ENCODE results near the gene TCHHL1. TPM values are rescaled to one million over a fixed set of nuclear protein-coding genes. Genes with fewer than 3 reads are reported as not detected.

The TCHHL1 gene
- total RNA-seq, result not detected
- polyA plus RNA-seq, result not detected
- long read RNA-seq, donor 1, result 0 reads
- long read RNA-seq, donor 2, result 0 reads
- long read RNA-seq, donor 3, result 0 reads

GRCh38 chr1:152089014-152089674 is at the start of gene TCHHL1:
Gene TCHHL1, minus strand, starts transcription at chr1:152089064. Its CDS starts 921 bp downstream, at chr1:152088143.
- Histone ChIP-seq H3K4me3 (no peak within 1 kb of the TSS), H3K4me1 (no peaks in the 10 kb centered on the region), H3K27me3 (peaks cover 0 to 35% (median 13%) of the 10 kb centered on the region in 9 donors), H3K27ac (no peak within 1 kb of the TSS), H3K9me3 (peaks cover 0 to 27% (median 5%) of the 10 kb centered on the region in 12 donors), H3K36me3 (no peaks in the 10 kb centered on the region)
- ATAC-seq, result no peak
- intact Hi-C loops (cut with DNase I), result no loop called here
- TF ChIP-seq CTCF (IDR thresholded peaks at IDR 0.05) (no peak), POLR2A (IDR thresholded peaks at IDR 0.05) (no peak)
- WGBS, 4 donors, result 69 to 73% (median 70%) methylated on average over 5 of the region's 5 CpGs
- DNase-seq, result no peak

- no peak for DNase-seq
These were observed 48.4 kb upstream of the TCHHL1 start for GRCh38 chr1:152137215-152137614.

GRCh38 chr1:152130186-152130585 is 41.3 kb upstream of the TCHHL1 start:
- Histone ChIP-seq H3K4me3 (no peak overlapping the region), H3K9me3 (peaks cover 0 to 28% (median 9%) of the 10 kb centered on the region in 12 donors), H3K4me1 (no peaks in the 10 kb centered on the region), H3K27ac (no peak overlapping the region), H3K36me3 (no peaks in the 10 kb centered on the region), H3K27me3 (peaks cover 0 to 62% (median 9%) of the 10 kb centered on the region in 9 donors)
- DNase-seq (no peak), ATAC-seq (no peak)
- TF ChIP-seq POLR2A (IDR thresholded peaks at IDR 0.05) (no peak), CTCF (IDR thresholded peaks at IDR 0.05) (no peak)
- intact Hi-C loops (cut with DNase I), result no loop called here

More at GRCh38 chr1:152137215-152137614, 48.4 kb upstream of the TCHHL1 start:
- Histone ChIP-seq H3K36me3 (no peaks in the 10 kb centered on the region), H3K27ac (no peak overlapping the region), H3K4me3 (no peak overlapping the region), H3K27me3 (peaks cover 0 to 36% (median 7%) of the 10 kb centered on the region in 9 donors), H3K9me3 (peaks cover 0 to 23% (median 8%) of the 10 kb centered on the region in 12 donors), H3K4me1 (no peaks in the 10 kb centered on the region)
- TF ChIP-seq POLR2A (IDR thresholded peaks at IDR 0.05) (no peak), CTCF (IDR thresholded peaks at IDR 0.05) (no peak)
- intact Hi-C loops (cut with DNase I), result no loop called here
- ATAC-seq, result no peak

GRCh38 chr1:152127673-152128072 is 38.8 kb upstream of the TCHHL1 start:
- no peak for ATAC-seq
- H3K4me3 ChIP-seq, result no peak overlapping the region
- TF ChIP-seq CTCF (IDR thresholded peaks at IDR 0.05) (no peak), POLR2A (IDR thresholded peaks at IDR 0.05) (no peak)
- H3K27me3 ChIP-seq, result peaks cover 0 to 76% (median 9%) of the 10 kb centered on the region in 9 donors
- no peak for DNase-seq
- intact Hi-C loops (cut with DNase I), result no loop called here
- no peaks in the 10 kb centered on the region for H3K36me3 ChIP-seq
- peaks cover 0 to 10% (median 3%) of the 10 kb centered on the region in 12 donors for H3K9me3 ChIP-seq
- H3K4me1 ChIP-seq, result no peaks in the 10 kb centered on the region
- H3K27ac ChIP-seq, result no peak overlapping the region

All from heart left ventricle (tissue), 16 donors.